ENCODE results near the gene MACROD2. TPM values are rescaled to one million over a fixed set of nuclear protein-coding genes. Genes with fewer than 3 reads are reported as not detected.

Gene MACROD2
- total RNA-seq, 3 donors from 2014 or later = 3.2 to 7.6 (median 6.4) TPM

DNA sequence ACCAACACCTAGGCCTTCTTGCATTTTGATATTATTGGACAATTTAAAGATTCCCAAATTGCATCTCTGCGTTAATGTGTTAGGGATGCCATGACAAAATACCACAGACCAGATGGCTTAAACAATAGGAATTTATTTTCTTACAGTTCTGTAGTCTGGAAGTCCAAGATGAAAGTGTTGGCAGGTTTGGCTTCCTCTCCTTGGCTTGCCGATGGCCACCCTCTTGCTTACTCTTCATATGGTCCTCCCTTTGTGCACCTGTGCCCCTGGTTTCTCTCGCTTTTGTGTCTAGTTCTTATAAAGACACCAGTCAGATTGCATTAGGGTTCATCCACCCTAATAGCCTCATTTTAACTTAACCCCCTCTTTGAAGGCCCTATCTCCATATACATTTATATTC, 1184.5 kb downstream of the MACROD2 start:
- DNase-seq = no peak
- Histone ChIP-seq H3K9me3 (peaks cover 12% of the 10 kb centered on the region), H3K4me3 (no peak overlapping the region), H3K4me1 (ENCODE audit: low read depth) (no peaks in the 10 kb centered on the region), H3K36me3 (ENCODE audit: low read depth) (no peaks in the 10 kb centered on the region)
- TF ChIP-seq, protein P1, sequence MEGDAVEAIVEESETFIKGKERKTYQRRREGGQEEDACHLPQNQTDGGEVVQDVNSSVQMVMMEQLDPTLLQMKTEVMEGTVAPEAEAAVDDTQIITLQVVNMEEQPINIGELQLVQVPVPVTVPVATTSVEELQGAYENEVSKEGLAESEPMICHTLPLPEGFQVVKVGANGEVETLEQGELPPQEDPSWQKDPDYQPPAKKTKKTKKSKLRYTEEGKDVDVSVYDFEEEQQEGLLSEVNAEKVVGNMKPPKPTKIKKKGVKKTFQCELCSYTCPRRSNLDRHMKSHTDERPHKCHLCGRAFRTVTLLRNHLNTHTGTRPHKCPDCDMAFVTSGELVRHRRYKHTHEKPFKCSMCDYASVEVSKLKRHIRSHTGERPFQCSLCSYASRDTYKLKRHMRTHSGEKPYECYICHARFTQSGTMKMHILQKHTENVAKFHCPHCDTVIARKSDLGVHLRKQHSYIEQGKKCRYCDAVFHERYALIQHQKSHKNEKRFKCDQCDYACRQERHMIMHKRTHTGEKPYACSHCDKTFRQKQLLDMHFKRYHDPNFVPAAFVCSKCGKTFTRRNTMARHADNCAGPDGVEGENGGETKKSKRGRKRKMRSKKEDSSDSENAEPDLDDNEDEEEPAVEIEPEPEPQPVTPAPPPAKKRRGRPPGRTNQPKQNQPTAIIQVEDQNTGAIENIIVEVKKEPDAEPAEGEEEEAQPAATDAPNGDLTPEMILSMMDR (IDR thresholded peaks at IDR 0.05) = no peak
- no peak for ATAC-seq
- intact Hi-C loops (cut with DNase I, micrococcal nuclease) = no loop called here

DNA sequence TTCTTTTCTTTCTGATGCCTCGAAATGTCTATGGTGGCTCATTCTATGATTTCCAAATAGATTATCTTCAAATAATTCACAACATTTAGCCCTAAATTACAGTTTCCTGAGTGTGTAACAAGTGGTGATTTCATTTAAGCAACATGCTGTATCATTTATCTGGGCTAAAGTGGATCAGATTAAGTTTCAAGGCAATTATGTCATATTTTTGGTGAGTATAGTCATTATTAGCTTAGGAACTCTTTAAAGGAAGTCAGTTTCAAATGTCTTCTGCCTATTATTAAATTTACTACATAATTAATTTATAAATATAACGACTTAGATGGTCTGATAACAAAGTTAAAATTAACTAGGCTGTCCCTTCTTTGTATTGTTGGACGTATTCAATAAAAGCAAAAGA, 1190.0 kb downstream of the MACROD2 start:
- intact Hi-C loops (cut with DNase I, micrococcal nuclease) = no loop called here
- H3K4me1 ChIP-seq (ENCODE audit: low read depth) = no peaks in the 10 kb centered on the region
- H3K36me3 ChIP-seq (ENCODE audit: low read depth) = no peaks in the 10 kb centered on the region
- DNase-seq (no peak), ATAC-seq (no peak)
- no peaks in the 10 kb centered on the region for H3K9me3 ChIP-seq
- no peak overlapping the region for H3K4me3 ChIP-seq
- TF ChIP-seq, protein P1 (IDR thresholded peaks at IDR 0.05) = no peak

GRCh38 chr20:15185913-15186312, 1190.6 kb downstream of the MACROD2 start:
- no peak overlapping the region for H3K4me3 ChIP-seq
- ATAC-seq (no peak), DNase-seq (no peak)
- no peaks in the 10 kb centered on the region for H3K36me3 ChIP-seq (ENCODE audit: low read depth)
- no peaks in the 10 kb centered on the region for H3K4me1 ChIP-seq (ENCODE audit: low read depth)
- H3K9me3 ChIP-seq = no peaks in the 10 kb centered on the region
- intact Hi-C loops (cut with DNase I, micrococcal nuclease) = no loop called here
- TF ChIP-seq, protein P1 (IDR thresholded peaks at IDR 0.05) = no peak

DNA sequence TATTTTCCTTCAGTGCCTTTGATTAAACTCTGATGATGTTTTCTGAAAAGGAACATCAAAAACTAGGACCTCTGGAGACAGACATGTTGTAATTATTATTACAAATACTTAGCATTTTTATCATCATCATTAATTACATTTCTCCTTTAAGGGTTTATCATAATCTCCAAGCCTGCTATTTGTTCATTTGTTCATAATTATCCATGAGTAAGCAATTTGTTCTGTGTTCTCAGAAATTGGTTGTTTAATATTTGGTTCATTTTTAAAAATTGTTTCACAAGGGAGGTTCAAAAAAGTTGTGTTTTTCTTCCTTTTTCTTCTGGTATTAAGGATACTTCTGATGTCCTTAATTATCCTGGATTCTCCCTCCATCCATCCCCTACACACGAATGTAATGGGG, 1192.3 kb downstream of the MACROD2 start:
- Histone ChIP-seq H3K4me1 (ENCODE audit: low read depth) (no peaks in the 10 kb centered on the region), H3K36me3 (ENCODE audit: low read depth) (no peaks in the 10 kb centered on the region), H3K9me3 (no peaks in the 10 kb centered on the region), H3K4me3 (no peak overlapping the region)
- TF ChIP-seq, protein P1 (IDR thresholded peaks at IDR 0.05) = no peak
- DNase-seq (no peak), ATAC-seq (no peak)
- intact Hi-C loops (cut with DNase I, micrococcal nuclease) = no loop called here

- DNase-seq = no peak
- intact Hi-C loops (cut with DNase I, micrococcal nuclease) = no loop called here
Observed at GRCh38 chr20:15188415-15188814, 1193.1 kb downstream of the MACROD2 start.

More at GRCh38 chr20:15188415-15188814, 1193.1 kb downstream of the MACROD2 start:
- no peaks in the 10 kb centered on the region for H3K36me3 ChIP-seq (ENCODE audit: low read depth)
- no peaks in the 10 kb centered on the region for H3K9me3 ChIP-seq
- H3K4me1 ChIP-seq (ENCODE audit: low read depth) = no peaks in the 10 kb centered on the region
- no peak for ATAC-seq
- H3K4me3 ChIP-seq = no peak overlapping the region
- TF ChIP-seq, protein P1 (IDR thresholded peaks at IDR 0.05) = no peak
